HG03571 (cell line): ENCODE results near the gene TNNC1.

Source experiments
- ATAC-seq: cut with Tn5 transposase; IDR thresholded peaks from one replicate; pipeline ENCODE4 v1.9.1; 2021; ENCODE audit not compliant: unreplicated experiment

The TNNC1 gene

GRCh38 chr3:52458770-52459545, 5.1 kb upstream of the TNNC1 start:
- ATAC-seq, result no peak

GRCh38 chr3:52458031-52458760, 4.4 kb upstream of the TNNC1 start:
- ATAC-seq, result no peak

DNA sequence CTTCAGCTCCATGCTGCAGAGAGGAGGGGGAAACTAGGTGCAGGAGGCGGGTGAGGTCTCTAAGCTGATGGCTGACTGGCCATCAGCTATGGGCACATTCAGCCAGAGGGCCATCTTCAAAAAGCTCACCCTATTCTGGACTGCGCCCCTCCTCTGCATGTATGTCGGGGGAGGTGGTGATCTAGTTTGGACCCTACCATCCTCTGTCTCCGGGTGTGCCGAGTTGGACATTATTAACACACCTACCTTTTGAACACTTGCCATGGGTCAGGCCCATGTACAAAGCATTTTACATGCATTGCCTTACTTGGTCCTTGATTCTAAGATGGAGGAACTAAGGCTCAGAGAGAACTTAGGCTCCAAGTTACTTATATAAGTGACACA, 3.0 kb upstream of the TNNC1 start:
- no peak for ATAC-seq

DNA sequence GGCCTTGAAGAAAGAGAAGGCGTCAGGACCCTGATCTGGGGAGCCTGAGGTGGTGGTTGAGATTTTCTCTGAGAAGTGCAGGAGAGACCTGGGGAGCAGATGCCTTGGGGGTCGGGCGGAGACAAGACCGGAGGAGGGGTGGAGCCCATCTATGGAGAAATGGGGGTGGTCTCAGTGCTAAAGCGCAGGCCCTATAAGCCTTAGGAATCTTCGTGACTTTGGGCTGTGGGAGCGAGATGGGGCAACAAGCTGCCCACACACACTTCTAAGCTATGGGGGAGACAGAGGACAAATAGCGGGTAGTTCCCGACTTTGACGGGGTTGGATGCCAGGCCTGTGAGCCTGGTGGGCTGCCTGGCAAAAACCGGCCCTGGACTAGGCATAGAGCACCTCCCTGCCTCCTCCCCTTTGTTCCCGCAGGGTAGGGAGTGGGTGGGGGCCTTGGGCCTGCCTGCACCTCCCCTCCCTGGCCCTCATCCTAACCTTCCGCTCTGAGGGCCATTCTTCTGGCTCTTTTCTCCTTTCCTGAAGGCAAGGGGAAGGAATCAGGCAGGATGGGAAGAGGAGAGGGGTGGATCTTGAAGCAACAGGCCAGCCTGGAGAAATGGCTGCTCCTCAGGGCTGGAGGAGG, 2.4 kb upstream of the TNNC1 start:
- no peak for ATAC-seq

- peak; percentile 78 for ATAC-seq
These were observed 1.7 kb upstream of the TNNC1 start, which contains the start of gene NISCH for GRCh38 chr3:52455283-52456168. TSS of gene NISCH (plus strand) at chr3:52455604. CDS start at chr3:52455642, 38 bp downstream.

- ATAC-seq, result no peak
These were observed 1.1 kb upstream of the TNNC1 start for GRCh38 chr3:52454938-52455282.

GRCh38 chr3:52454250-52454937, 553 bp upstream of the TNNC1 start:
- no peak for ATAC-seq

DNA sequence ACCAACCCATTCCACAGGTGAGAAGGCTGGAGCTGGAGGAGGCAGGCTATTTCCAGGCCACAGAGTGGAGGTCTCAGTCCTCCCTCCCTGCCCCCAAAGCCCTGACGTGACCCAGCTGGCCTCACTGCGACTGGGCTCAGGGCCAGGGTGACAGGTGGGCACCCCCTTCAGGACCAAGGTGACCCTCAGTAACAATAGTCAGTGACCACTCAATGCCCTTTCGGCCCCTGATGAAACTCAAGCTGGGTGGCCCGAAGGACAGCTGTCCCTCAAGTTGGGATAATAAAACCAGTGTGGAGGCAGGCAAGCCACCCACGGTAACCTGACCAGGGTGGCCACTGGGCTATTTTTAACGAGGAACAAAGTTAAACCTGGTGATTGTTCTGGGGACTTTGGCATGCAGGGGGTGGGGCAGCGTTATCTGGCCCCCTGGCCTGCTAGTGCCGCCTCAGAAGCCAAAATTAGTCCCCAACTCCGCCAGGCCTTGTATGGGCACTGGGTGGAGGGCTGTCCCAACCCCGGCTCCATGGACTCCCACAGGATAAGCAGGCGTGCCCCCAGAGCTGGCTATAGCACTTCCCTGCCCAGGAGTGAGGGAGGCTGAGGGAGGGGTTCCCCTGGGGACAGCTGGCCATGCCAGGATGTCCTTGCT, 1.1 kb downstream of the TNNC1 start:
- ATAC-seq, result no peak

DNA sequence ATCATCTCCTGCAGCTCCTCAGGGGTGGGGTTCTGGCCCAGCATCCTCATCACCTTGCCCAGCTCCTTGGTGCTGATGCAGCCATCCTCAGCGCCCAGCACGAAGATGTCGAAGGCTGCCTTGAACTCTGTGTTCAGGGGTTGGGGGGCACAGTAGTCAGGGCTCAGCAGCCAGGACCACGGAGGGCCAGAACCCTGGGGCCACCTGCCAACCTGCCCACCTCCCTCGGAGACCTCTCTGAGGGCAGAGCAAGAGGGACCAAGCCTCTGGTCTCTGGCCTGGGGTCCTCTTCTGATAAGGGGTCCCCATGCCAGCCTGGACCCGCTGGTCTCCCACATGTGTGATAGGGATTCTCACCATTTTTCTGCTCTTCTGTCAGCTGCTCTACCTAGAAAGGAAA, 1.7 kb downstream of the TNNC1 start:
- no peak for ATAC-seq

DNA sequence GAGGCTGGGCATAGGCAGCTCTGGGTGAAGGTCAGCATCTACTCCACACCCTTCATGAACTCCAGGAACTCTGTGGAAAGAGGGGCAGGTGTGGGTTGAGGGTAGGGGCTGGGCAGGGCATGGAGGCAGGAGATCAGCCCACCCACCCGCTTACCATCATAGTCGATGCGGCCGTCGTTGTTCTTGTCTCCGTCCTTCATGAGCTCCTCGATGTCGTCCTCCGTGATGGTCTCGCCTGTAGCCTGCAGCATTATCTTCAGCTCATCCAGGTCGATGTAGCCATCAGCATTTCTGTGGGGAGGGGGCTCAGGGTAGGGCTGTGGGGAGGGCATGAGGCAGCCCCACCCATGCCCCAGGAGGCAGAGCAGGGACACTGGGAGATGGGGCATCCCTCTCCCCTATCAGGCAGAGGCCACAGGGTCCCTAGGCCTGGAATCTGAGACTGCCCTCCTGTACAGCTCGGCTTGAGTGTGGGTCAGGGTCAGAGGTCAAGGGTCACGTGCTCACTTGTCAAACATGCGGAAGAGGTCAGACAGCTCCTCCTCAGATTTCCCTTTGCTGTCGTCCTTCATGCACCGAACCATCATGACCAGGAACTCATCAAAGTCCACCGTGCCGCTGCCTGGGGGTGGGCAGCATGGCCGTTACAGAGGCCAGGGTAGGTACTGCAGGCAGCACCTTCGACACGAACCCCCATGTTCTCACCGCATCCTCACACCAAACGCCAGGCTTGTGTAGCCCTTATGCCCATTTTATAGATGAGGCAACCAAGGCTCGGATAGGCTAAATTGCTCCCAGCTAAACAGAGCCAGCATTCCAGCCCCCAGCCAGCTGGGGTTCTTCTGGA, 2.4 kb downstream of the TNNC1 start:
- ATAC-seq, result no peak

DNA sequence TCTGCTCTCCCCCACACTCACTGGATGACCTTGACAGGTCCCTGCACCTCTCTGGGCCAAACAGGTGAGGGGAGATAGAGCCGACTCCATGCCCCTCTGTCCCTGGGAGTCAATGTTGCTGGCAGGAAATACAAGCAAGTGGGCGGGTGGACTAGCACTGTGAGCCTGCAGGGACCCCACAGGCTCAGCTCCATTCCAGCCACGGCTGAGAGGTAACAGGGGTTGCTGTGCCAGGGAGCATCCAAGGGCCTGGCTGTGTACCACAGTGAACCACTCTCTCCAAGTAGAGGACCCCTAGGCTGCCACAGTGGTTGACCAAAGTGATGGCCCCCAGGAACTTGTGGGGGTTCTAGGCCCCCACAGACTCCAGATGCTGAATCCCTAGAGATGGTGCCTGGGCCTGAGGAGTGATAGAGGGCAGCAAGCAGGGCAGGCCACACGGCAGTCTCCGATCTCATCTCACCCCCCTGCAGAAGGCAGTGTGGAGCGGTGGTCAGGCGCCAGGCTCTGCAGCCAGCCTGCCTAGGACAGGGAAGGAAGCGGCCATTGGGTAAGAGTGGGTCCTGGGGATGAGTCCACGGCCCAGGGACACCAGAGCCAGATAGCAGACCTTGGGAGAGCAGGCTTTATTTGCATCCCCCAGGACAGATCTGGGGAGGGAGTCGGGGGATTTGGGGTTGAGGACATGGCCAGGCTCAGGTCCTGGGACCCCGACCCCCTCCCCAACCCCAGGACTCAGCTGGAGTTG, 3.2 kb downstream of the TNNC1 start:
- ATAC-seq, result no peak

DNA sequence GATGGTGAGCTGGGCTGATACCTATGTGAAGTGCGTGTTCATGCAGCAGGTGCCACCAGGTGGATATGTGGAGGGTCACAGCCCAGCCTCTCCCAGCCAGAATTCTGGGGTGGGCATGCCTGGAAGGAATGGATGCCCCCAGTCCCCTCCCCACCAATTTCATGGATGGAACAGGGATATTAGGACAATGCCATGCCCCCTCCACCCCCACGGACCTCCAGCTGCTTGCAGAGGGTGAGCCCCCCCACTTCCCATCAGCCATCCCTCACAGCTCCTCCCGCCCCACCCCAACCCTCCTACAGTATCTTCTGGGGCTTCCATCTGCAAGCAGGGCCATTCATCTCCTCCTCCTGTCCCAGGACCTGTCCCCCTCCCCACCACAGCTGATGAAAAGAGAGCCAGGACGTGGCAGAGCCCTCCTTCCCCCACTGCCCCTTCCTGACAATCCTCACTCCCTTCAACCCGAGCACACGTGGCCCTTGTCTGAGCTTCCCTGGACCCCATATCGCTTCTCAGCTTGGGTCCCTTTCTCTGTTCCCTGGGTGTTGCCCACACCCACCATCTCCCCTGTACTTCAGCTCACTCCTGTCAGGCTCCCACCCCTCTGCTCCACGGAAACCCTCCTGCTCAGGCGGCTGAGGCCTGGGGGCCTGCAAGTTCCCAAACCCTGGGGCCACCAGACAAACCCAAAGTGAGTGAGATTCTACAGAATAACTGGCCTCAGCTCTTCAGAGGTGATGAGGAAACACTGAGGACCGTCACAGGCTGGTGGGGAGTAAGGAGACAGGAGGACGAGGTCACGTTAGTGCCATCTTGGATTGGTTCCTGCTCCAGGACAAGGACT, 6.1 kb downstream of the TNNC1 start:
- no peak for ATAC-seq

- no peak for ATAC-seq
These were observed 7.0 kb downstream of the TNNC1 start for GRCh38 chr3:52446631-52447511.

DNA sequence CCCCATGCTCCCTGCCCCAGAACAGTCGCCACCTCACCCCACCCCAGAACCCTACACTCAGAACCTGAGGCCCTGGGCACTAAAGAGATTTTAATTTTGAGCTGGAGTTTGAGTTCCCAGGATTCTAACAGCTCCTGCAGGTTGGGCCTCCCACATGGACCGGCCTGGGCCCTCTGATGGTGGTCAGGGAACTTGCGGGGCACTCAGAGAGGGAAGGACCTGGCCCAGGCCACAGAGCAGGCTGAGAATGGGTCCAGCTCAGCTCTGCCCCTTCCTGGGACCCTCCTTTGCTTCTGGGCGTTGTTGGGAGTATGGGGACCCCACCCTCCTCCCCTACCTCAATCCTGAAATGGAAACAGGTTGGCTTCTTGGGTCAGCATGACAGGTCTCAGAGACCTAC, 7.8 kb downstream of the TNNC1 start:
- ATAC-seq, result no peak

GRCh38 chr3:52444860-52445793, 8.7 kb downstream of the TNNC1 start, which contains the start of gene SEMA3G:
TSS of gene SEMA3G (minus strand) at chr3:52445103. CDS start at chr3:52445027, 76 bp downstream.
- peak; percentile 82 for ATAC-seq
